HG03460 (cell line): ENCODE measurements around the gene ATRIP.
A peak's percentile ranks its signal among the peaks of the same experiment; 100 is the strongest.
"Not testable (repeated sequence)": the region's sequence is repeated elsewhere in the genome, so short reads cannot be mapped to it uniquely, and the experiment has no call there.

Source experiments
- ATAC-seq: cut with Tn5 transposase; IDR thresholded peaks from one replicate; pipeline ENCODE4 v1.9.1; 2021; ENCODE audit not compliant: unreplicated experiment

ATRIP gene

DNA sequence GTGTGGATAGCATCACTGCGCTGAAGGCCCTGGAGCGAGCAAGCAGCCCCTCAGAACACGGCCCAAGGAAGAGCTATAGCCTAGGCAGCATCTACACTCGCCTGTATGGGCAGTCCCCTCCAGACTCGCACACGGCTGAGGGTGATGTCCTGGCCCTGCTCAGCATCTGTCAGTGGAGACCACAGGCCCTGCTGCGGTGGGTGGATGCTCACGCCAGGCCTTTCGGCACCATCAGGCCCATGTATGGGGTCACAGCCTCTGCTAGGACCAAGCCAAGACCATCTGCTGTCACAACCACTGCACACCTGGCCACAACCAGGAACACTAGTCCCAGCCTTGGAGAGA, 20.5 kb downstream of the ATRIP start:
- no peak for ATAC-seq

- ATAC-seq = no peak
Observed at GRCh38 chr3:48467473-48468267, 21.1 kb downstream of the ATRIP start.

DNA sequence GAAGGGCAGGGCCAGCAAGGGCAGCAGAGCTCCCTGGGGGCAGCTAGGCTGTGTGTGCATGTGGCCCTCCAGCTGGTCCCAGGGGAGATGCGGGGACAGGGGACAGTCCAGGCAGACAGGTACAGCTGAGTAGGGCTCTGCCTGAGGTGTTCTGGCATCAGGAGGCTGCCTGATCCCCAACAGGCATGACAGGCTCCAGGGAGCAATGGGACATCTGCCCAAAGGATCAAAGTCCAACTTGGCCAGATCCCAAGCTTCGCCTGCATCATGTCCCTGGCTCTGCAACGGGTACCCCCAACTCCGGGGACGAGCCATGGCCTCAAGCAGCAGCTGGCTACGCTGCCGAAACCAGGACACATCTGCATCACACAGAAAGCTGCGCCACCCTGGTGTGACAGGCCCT, 21.8 kb downstream of the ATRIP start:
- ATAC-seq = no peak

DNA sequence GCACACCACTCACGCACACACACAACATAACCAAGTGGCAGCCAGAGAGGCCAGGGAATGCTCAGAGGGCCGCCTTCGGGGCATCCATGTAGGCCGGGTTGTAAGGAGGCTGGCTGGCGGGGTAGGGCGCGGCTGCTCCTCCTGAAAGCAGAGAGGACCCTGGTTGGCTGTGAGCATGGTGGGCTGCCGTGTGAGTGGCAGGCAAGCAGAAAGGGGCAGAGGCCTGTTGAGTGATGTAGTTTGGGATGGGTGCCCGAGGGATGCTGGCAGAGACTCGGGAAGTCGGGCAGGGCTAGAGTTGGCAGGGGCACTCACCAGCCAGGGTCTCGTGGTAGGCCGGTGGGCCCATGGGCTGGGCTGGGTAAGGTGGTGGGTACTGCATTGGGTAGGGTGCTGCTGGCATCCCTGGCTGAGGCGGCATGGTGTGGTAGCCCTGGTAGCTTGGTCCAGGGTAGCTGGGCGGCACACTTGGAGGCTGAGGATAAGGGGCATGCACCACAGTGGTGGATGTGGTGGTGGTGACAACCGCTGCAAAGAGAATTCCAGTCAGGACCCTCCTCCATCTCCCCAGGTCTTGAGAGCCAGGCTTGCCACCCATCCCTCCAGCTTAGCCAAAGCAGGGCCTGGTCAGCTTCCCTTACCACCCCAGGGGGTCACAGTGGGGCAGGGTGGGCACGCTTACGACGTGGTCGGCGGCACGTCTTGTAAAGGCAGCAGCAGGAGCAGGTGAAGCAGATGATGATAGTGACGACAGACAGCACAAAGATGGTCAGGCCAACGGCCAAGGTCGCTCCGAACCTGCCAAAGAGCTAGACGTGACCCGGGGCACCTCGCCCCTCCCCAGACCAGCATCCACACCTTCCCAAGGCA, 22.7 kb downstream of the ATRIP start:
- no peak for ATAC-seq

- no peak for ATAC-seq
Observed at GRCh38 chr3:48470286-48470685, 23.7 kb downstream of the ATRIP start.

- ATAC-seq = no peak
Observed at GRCh38 chr3:48472673-48472922, 26.1 kb downstream of the ATRIP start.

GRCh38 chr3:48472923-48473616, 26.5 kb downstream of the ATRIP start:
- ATAC-seq = peak; percentile 73

DNA sequence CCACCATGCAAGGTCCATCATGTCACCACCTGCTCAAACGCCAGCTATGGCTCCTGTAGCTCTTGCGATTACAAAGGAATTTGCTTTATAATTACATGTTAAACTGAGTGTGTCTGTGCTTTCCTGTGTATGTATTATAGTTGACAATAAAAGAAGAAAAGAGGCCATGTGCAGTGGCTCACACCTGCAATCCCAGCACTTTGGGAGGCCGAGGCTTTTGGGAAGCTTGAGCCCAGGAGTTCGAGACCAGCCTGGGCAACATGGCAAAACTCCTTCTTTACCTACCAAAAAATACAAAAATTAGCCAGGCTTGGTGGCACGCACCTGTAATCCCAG, 27.0 kb downstream of the ATRIP start:
- ATAC-seq = no peak

- not testable (repeated sequence) for ATAC-seq
Observed at GRCh38 chr3:48474031-48474430, 27.5 kb downstream of the ATRIP start.

DNA sequence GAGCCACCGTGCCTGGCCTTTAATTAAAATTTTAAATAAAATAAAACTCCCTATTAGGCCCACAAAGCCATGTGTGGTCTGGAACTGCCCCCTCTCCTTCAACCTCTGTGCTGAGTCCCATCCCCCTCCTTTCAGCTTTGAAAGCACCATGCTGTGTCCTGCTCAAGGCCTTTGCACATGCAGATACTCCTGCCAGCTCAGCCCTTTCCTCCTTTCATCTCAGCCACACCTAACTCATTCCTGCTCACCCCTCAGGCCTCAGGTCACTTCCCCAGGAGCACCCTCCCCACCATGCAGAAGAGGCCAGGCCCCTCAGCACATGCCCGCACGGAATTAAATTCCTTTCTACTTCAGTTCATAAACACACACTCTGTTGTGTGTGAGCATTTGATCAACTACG, 28.1 kb downstream of the ATRIP start:
- no peak for ATAC-seq

DNA sequence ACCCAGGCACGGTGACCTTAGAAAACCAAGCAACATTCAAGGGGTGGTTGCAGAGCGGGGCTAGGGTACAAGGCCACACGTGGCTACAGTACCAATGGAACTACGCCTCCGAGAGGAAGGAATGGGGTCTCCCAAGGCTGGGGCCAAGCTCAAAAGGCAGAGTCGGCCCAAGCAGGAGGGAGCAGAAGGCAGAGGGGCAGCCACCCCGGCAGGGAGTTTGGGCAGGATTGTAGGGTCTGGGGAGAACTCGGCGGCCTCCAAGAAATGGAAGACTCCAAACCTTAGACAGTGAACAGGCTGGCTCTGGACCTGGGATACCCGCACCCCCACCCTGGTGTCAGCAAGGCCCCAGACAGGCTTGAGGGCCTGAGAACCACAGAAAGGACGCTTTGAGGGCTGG, 28.7 kb downstream of the ATRIP start:
- ATAC-seq = no peak

GRCh38 chr3:48476426-48477053, 30.0 kb downstream of the ATRIP start:
- no peak for ATAC-seq

- ATAC-seq = no peak
Observed at GRCh38 chr3:48477959-48478520, 31.5 kb downstream of the ATRIP start.

GRCh38 chr3:48478626-48479555, 32.4 kb downstream of the ATRIP start:
- ATAC-seq = peak; percentile 46

GRCh38 chr3:48480891-48481290, 34.4 kb downstream of the ATRIP start:
- not testable (repeated sequence) for ATAC-seq

GRCh38 chr3:48482822-48483221, 36.3 kb downstream of the ATRIP start:
- not testable (repeated sequence) for ATAC-seq

DNA sequence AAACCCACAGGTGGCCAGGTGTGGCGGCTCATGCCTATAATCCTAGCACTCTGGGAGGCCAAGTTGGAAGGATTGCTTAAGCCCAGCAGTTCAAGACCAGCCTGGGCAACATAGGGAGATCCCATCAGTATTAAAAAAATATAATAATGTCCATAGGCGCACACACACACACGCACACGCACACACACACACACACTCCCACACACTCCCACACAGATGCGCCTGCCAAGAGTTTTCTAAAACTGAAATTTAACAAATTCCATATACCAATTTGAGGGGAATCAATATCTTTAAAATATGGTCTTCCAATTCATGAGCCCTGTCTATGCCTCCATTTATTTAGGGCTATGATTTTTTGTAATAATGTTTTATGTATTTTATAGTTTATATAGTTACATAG, 40.4 kb downstream of the ATRIP start:
- no peak for ATAC-seq

GRCh38 chr3:48492461-48493202, 46.1 kb downstream of the ATRIP start:
- ATAC-seq = no peak

GRCh38 chr3:48493203-48493501, 46.6 kb downstream of the ATRIP start:
- ATAC-seq = no peak

GRCh38 chr3:48500656-48501055, 54.1 kb downstream of the ATRIP start:
- ATAC-seq = no peak
